Astrocyte (in vitro differentiated cells and primary cell): ENCODE measurements around the gene ATP8A1. TPM values are rescaled to one million over a fixed set of nuclear protein-coding genes. Genes with fewer than 3 reads are reported as not detected.

Experiments
- DNase-seq: peaks from one replicate; pipeline ENCODE4 v3.0.0-alpha.2; 2010; ENCODE audit warnings: low read depth
- FAIRE-seq: peaks from 2 replicates; lab custom pipeline; 2011; peaks lifted over from hg19 to GRCh38; lab: Jason Lieb, UNC
- H2AFZ ChIP-seq: 2 replicates; pipeline ENCODE4 v1.6.0; 2012; ENCODE audit warnings: low read depth, low read length, inconsistent platforms
- H3K27ac ChIP-seq: 2 replicates; pipeline ENCODE4 v1.5.1; 2011; ENCODE audit warnings: low read depth, low read length, inconsistent platforms
- H3K27me3 ChIP-seq: 2 replicates; pipeline ENCODE4 v1.6.0; 2011; ENCODE audit warnings: low read length, inconsistent platforms; ENCODE audit not compliant: insufficient read depth
- H3K36me3 ChIP-seq: 2 replicates; pipeline ENCODE4 v1.5.1; 2011; ENCODE audit warnings: low read length, inconsistent platforms; ENCODE audit not compliant: insufficient read depth
- H3K4me1 ChIP-seq: 2 replicates; pipeline ENCODE4 v1.5.1; 2011; ENCODE audit warnings: low read length, inconsistent platforms; ENCODE audit not compliant: insufficient read depth
- H3K4me2 ChIP-seq: 2 replicates; pipeline ENCODE4 v1.6.0; 2012; ENCODE audit warnings: low read length, inconsistent platforms
- H3K4me3 ChIP-seq: 2 replicates; pipeline ENCODE4 v1.5.1; 2011; ENCODE audit warnings: low read depth, mild to moderate bottlenecking, low read length, inconsistent platforms; ENCODE audit not compliant: insufficient read depth
- H3K79me2 ChIP-seq: 2 replicates; pipeline ENCODE4 v1.6.0; 2012; ENCODE audit warnings: mild to moderate bottlenecking, low read length, inconsistent platforms; ENCODE audit not compliant: insufficient read depth
- H3K9ac ChIP-seq: 2 replicates; pipeline ENCODE4 v1.6.0; 2012; ENCODE audit warnings: mild to moderate bottlenecking, low read length, inconsistent platforms
- H3K9me3 ChIP-seq: 2 replicates; pipeline ENCODE4 v1.5.1; 2012; ENCODE audit warnings: low read depth, mild to moderate bottlenecking, low read length, inconsistent platforms; ENCODE audit not compliant: insufficient read depth
- H4K20me1 ChIP-seq: 2 replicates; pipeline ENCODE4 v1.6.0; 2012; ENCODE audit warnings: low read length, inconsistent platforms; ENCODE audit not compliant: insufficient read depth
- H3K27ac Mint-ChIP-seq: one replicate; pipeline ENCODE4 v1.8.0; 2021; ENCODE audit warnings: mild to moderate bottlenecking, mixed read lengths; ENCODE audit not compliant: unreplicated experiment
- H3K27me3 Mint-ChIP-seq: one replicate; pipeline ENCODE4 v1.8.0; 2021; ENCODE audit warnings: low read depth, mixed read lengths; ENCODE audit not compliant: unreplicated experiment
- H3K36me3 Mint-ChIP-seq: one replicate; pipeline ENCODE4 v1.8.0; 2021; ENCODE audit warnings: low read depth, mixed read lengths; ENCODE audit not compliant: unreplicated experiment
- H3K4me1 Mint-ChIP-seq: one replicate; pipeline ENCODE4 v1.8.0; 2021; ENCODE audit warnings: low read depth, mixed read lengths; ENCODE audit not compliant: unreplicated experiment
- H3K4me3 Mint-ChIP-seq: one replicate; pipeline ENCODE4 v1.8.0; 2021; ENCODE audit warnings: mild to moderate bottlenecking, moderate library complexity, mixed read lengths; ENCODE audit not compliant: unreplicated experiment
- H3K9me3 Mint-ChIP-seq: one replicate; pipeline ENCODE4 v1.8.0; 2021; ENCODE audit warnings: mild to moderate bottlenecking, mixed read lengths; ENCODE audit not compliant: unreplicated experiment
- EZH2 ChIP-seq: IDR thresholded peaks from 2 replicates; pipeline ENCODE4 v1.6.1; 2012; ENCODE audit warnings: mild to moderate bottlenecking, low read length, inconsistent platforms; ENCODE audit not compliant: insufficient read depth
- total RNA-seq: library from RNA; stranded (reverse); gene quantifications from 2 replicates; pipeline ENCODE4 v1.2.1, GENCODE V29; 2021
- TF ChIP-seq, protein P1 (sequence below): IDR thresholded peaks from 2 replicates; pipeline ENCODE4 v1.5.1; 2011; ENCODE audit warnings: low read depth, mild to moderate bottlenecking, inconsistent platforms, low read length, moderate library complexity; ENCODE audit not compliant: insufficient read depth

The ATP8A1 gene
- total RNA-seq, 1 donor from 2014 or later, result 2.9 TPM

GRCh38 chr4:42392436-42392835 lies 264.5 kb downstream of the ATP8A1 start:
- TF ChIP-seq, protein P1, sequence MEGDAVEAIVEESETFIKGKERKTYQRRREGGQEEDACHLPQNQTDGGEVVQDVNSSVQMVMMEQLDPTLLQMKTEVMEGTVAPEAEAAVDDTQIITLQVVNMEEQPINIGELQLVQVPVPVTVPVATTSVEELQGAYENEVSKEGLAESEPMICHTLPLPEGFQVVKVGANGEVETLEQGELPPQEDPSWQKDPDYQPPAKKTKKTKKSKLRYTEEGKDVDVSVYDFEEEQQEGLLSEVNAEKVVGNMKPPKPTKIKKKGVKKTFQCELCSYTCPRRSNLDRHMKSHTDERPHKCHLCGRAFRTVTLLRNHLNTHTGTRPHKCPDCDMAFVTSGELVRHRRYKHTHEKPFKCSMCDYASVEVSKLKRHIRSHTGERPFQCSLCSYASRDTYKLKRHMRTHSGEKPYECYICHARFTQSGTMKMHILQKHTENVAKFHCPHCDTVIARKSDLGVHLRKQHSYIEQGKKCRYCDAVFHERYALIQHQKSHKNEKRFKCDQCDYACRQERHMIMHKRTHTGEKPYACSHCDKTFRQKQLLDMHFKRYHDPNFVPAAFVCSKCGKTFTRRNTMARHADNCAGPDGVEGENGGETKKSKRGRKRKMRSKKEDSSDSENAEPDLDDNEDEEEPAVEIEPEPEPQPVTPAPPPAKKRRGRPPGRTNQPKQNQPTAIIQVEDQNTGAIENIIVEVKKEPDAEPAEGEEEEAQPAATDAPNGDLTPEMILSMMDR, result no peak
- no peak for TF ChIP-seq EZH2
- no peak for FAIRE-seq
- H3K27me3 Mint-ChIP-seq, result peaks cover 37% of the 10 kb centered on the region

GRCh38 chr4:42391981-42392380 lies 264.9 kb downstream of the ATP8A1 start:
- no peaks in the 10 kb centered on the region for H3K36me3 Mint-ChIP-seq
- no peak overlapping the region for H3K27ac ChIP-seq
- peaks cover 24% of the 10 kb centered on the region for H3K27me3 ChIP-seq
- no peak for TF ChIP-seq EZH2
- TF ChIP-seq, protein P1, result no peak
- no peak overlapping the region for H3K4me3 ChIP-seq
- peaks cover 34% of the 10 kb centered on the region for H3K27me3 Mint-ChIP-seq
- no peak overlapping the region for H3K4me2 ChIP-seq
- peaks cover 5% of the 10 kb centered on the region for H3K4me1 ChIP-seq
- DNase-seq, result no peak
- no peak overlapping the region for H3K27ac Mint-ChIP-seq
- H4K20me1 ChIP-seq, result no peaks in the 10 kb centered on the region
- H3K9ac ChIP-seq, result no peak overlapping the region
- no peaks in the 10 kb centered on the region for H3K79me2 ChIP-seq
- no peaks in the 10 kb centered on the region for H3K9me3 Mint-ChIP-seq
- no peak overlapping the region for H2AFZ ChIP-seq
- no peak overlapping the region for H3K4me3 Mint-ChIP-seq
- peaks cover 4% of the 10 kb centered on the region for H3K4me1 Mint-ChIP-seq
- FAIRE-seq, result no peak
- no peaks in the 10 kb centered on the region for H3K9me3 ChIP-seq
- H3K36me3 ChIP-seq, result no peaks in the 10 kb centered on the region

More at GRCh38 chr4:42392436-42392835, 264.5 kb downstream of the ATP8A1 start:
- H3K9me3 Mint-ChIP-seq, result no peaks in the 10 kb centered on the region
- H3K27me3 ChIP-seq, result peaks cover 25% of the 10 kb centered on the region
- H3K27ac ChIP-seq, result no peak overlapping the region
- no peaks in the 10 kb centered on the region for H3K79me2 ChIP-seq
- H3K4me2 ChIP-seq, result no peak overlapping the region
- no peak overlapping the region for H3K4me3 ChIP-seq
- no peaks in the 10 kb centered on the region for H3K36me3 Mint-ChIP-seq
- no peaks in the 10 kb centered on the region for H3K36me3 ChIP-seq
- peaks cover 5% of the 10 kb centered on the region for H3K4me1 ChIP-seq
- no peaks in the 10 kb centered on the region for H4K20me1 ChIP-seq
- DNase-seq, result no peak
- H3K4me1 Mint-ChIP-seq, result peaks cover 4% of the 10 kb centered on the region
- H3K4me3 Mint-ChIP-seq, result no peak overlapping the region
- H3K27ac Mint-ChIP-seq, result no peak overlapping the region
- H3K9ac ChIP-seq, result no peak overlapping the region
- H3K9me3 ChIP-seq, result no peaks in the 10 kb centered on the region
- H2AFZ ChIP-seq, result no peak overlapping the region

- peaks cover 30% of the 10 kb centered on the region for H3K27me3 Mint-ChIP-seq
- FAIRE-seq, result no peak
- H3K4me2 ChIP-seq, result no peak overlapping the region
- no peak for DNase-seq
- H3K4me1 Mint-ChIP-seq, result peaks cover 4% of the 10 kb centered on the region
- H3K4me3 ChIP-seq, result no peak overlapping the region
- no peak overlapping the region for H3K4me3 Mint-ChIP-seq
- no peak overlapping the region for H3K27ac Mint-ChIP-seq
- TF ChIP-seq EZH2, result no peak
- TF ChIP-seq, protein P1, result no peak
- no peaks in the 10 kb centered on the region for H3K4me1 ChIP-seq
- no peak overlapping the region for H3K9ac ChIP-seq
- H3K9me3 ChIP-seq, result no peaks in the 10 kb centered on the region
- no peak overlapping the region for H3K27ac ChIP-seq
- no peaks in the 10 kb centered on the region for H4K20me1 ChIP-seq
- no peak overlapping the region for H2AFZ ChIP-seq
- H3K9me3 Mint-ChIP-seq, result no peaks in the 10 kb centered on the region
- no peaks in the 10 kb centered on the region for H3K36me3 ChIP-seq
- peaks cover 17% of the 10 kb centered on the region for H3K27me3 ChIP-seq
- H3K79me2 ChIP-seq, result no peaks in the 10 kb centered on the region
- no peaks in the 10 kb centered on the region for H3K36me3 Mint-ChIP-seq
Observed at GRCh38 chr4:42391355-42391664, 265.6 kb downstream of the ATP8A1 start.
